Smooth muscle cell of the brain vasculature (primary cell): Measurements from ENCODE around the gene SLC38A10.

Experiments
- DNase-seq: peaks from one replicate; pipeline ENCODE4 v3.0.0-alpha.2; 2012; ENCODE audit warnings: low read depth, low spot score

Gene SLC38A10

GRCh38 chr17:81331527-81332043 lies 36.5 kb upstream of the SLC38A10 start:
- no peak for DNase-seq

- DNase-seq, result no peak
These were observed 35.8 kb upstream of the SLC38A10 start for GRCh38 chr17:81330884-81331245.

GRCh38 chr17:81329927-81330883 lies 35.1 kb upstream of the SLC38A10 start:
- DNase-seq, result no peak

GRCh38 chr17:81328978-81329926 lies 34.1 kb upstream of the SLC38A10 start:
- DNase-seq, result no peak

GRCh38 chr17:81328489-81328888 lies 33.4 kb upstream of the SLC38A10 start:
- no peak for DNase-seq

GRCh38 chr17:81325714-81326358 lies 30.7 kb upstream of the SLC38A10 start:
- no peak for DNase-seq

- no peak for DNase-seq
These were observed 30.0 kb upstream of the SLC38A10 start for GRCh38 chr17:81324851-81325713.

GRCh38 chr17:81324177-81324850 lies 29.2 kb upstream of the SLC38A10 start:
- DNase-seq, result no peak

- DNase-seq, result no peak
These were observed 28.3 kb upstream of the SLC38A10 start for GRCh38 chr17:81323411-81323868.

- DNase-seq, result no peak
These were observed 27.9 kb upstream of the SLC38A10 start for GRCh38 chr17:81323083-81323369.

- no peak for DNase-seq
These were observed 27.4 kb upstream of the SLC38A10 start for GRCh38 chr17:81322271-81323082.

- no peak for DNase-seq
These were observed 23.0 kb upstream of the SLC38A10 start for GRCh38 chr17:81317961-81318605.

GRCh38 chr17:81317530-81317821 lies 22.4 kb upstream of the SLC38A10 start:
- DNase-seq, result no peak

- no peak for DNase-seq
These were observed 20.8 kb upstream of the SLC38A10 start for GRCh38 chr17:81315885-81316391.

GRCh38 chr17:81315129-81315884 lies 20.2 kb upstream of the SLC38A10 start:
- DNase-seq, result no peak

- no peak for DNase-seq
These were observed 19.4 kb upstream of the SLC38A10 start for GRCh38 chr17:81314398-81315081.

- DNase-seq, result no peak
These were observed 18.8 kb upstream of the SLC38A10 start for GRCh38 chr17:81313776-81314397.
